WTC11 (cell line): Measurements from ENCODE around the gene MAGI2. TPM values are rescaled to one million over a fixed set of nuclear protein-coding genes. Genes with fewer than 3 reads are reported as not detected.

ENCODE experiments used
- KAT7 ChIP-seq: sonication (generic); formaldehyde crosslinking; IDR thresholded peaks from 2 replicates; pipeline ENCODE4 v1.8.1; 2023; ENCODE audit warnings: missing genetic modification reagents, mild to moderate bottlenecking, borderline replicate concordance
- TEAD1 ChIP-seq: sonication (generic); formaldehyde crosslinking; IDR thresholded peaks from 2 replicates; pipeline ENCODE4 v1.8.0; 2022; ENCODE audit warnings: mild to moderate bottlenecking, missing genetic modification reagents
- total RNA-seq: library from RNA; stranded (reverse); gene quantifications from 3 replicates; pipeline ENCODE4 v1.2.3, GENCODE V29; 2021
- TF ChIP-seq, protein P1 (sequence below): sonication (generic); formaldehyde crosslinking; IDR thresholded peaks from 2 replicates; pipeline ENCODE4 v1.8.1; 2022; ENCODE audit warnings: mild to moderate bottlenecking, moderate library complexity, missing genetic modification reagents

The MAGI2 gene
- total RNA-seq, 1 experiment from 2014 or later = 26.6 TPM

DNA sequence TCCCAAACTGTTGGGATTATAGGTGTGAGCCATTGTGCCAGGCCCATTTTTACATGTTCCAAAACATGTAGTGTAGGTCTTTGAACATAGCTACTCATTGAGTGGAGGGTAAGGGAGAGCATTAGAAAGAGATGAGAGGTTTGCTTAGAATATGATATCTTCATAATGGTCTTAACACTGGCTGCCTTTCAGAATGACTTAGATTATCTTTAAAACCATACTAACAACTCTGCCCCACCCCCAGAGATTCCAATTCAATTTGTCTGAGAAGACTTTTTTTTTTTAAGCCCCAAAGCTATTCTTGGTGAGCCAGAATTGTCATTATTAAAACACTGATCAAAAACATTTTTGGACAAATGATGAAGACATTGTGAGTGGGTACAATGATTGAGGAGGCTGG is 1486.0 kb downstream of the MAGI2 start (continued):
- TF ChIP-seq, protein P1, sequence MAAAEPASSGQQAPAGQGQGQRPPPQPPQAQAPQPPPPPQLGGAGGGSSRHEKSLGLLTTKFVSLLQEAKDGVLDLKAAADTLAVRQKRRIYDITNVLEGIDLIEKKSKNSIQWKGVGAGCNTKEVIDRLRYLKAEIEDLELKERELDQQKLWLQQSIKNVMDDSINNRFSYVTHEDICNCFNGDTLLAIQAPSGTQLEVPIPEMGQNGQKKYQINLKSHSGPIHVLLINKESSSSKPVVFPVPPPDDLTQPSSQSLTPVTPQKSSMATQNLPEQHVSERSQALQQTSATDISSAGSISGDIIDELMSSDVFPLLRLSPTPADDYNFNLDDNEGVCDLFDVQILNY (CRISPR knock-in tag) = no peak
- no peak for TF ChIP-seq KAT7 (CRISPR knock-in tag)
- no peak for TF ChIP-seq TEAD1 (CRISPR knock-in tag)
